OCI-LY7 (cell line): ENCODE data around the gene NCOA5. TPM values are rescaled to one million over a fixed set of nuclear protein-coding genes. Genes with fewer than 3 reads are reported as not detected.
A peak's percentile ranks its signal among the peaks of the same experiment; 100 is the strongest.

Experiments
- BruUV-seq: library from RNA; stranded (reverse); fragments of 400-500 nt; replicated peaks from 2 replicates; lab custom pipeline; 2021; lab: Mats Ljungman, UMichigan
- CTCF ChIA-PET: fragments of 300-600 bp; sonication (Branson Sonifier 250); formaldehyde crosslinking; loops from one replicate; lab custom pipeline; 2022; ENCODE audit warnings: antibody characterized with exemption; ENCODE audit not compliant: unreplicated experiment; lab: Charles Lee
- POLR2A ChIA-PET: fragments of 300-600 bp; sonication (Branson Sonifier 250); formaldehyde crosslinking; loops from one replicate; lab custom pipeline; 2022; ENCODE audit warnings: antibody characterized with exemption; lab: Charles Lee
- DNase-seq: peaks from one replicate; pipeline ENCODE4 v3.0.0-alpha.2; 2015; ENCODE audit warnings: low spot score
- H2AFZ ChIP-seq: fragments of 200-600 bp; sonication (generic), shearing (Covaris generic); 2 replicates; pipeline ENCODE4 v1.6.1; 2014; ENCODE audit warnings: mild to moderate bottlenecking, antibody characterized with exemption, low read length, moderate library complexity
- H3K27ac ChIP-seq: fragments of 200-600 bp; sonication (generic); 2 replicates; pipeline ENCODE4 v1.5.1; 2014; ENCODE audit warnings: mixed run types, low read depth, mild to moderate bottlenecking, moderate library complexity, low read length, inconsistent platforms; ENCODE audit not compliant: poor library complexity, severe bottlenecking
- H3K36me3 ChIP-seq: fragments of 200-600 bp; sonication (generic); 2 replicates; pipeline ENCODE4 v1.6.1; 2014; ENCODE audit warnings: mild to moderate bottlenecking, antibody characterized with exemption, low read length, moderate library complexity, mixed read lengths; ENCODE audit not compliant: insufficient read depth
- H3K4me1 ChIP-seq: fragments of 200-600 bp; sonication (generic); 2 replicates; pipeline ENCODE4 v1.5.1; 2014; ENCODE audit warnings: mild to moderate bottlenecking, low read length; ENCODE audit not compliant: insufficient read depth, poor library complexity, severe bottlenecking
- H3K4me2 ChIP-seq: fragments of 200-600 bp; sonication (generic); 2 replicates; pipeline ENCODE4 v1.6.1; 2014; ENCODE audit warnings: mild to moderate bottlenecking, low read length
- H3K4me3 ChIP-seq: fragments of 200-600 bp; sonication (generic); 2 replicates; pipeline ENCODE4 v1.5.1; 2014; ENCODE audit warnings: mild to moderate bottlenecking, low read depth, low read length; ENCODE audit not compliant: poor library complexity, severe bottlenecking
- H3K79me2 ChIP-seq: fragments of 200-600 bp; sonication (generic); 2 replicates; pipeline ENCODE4 v1.6.1; 2016; ENCODE audit warnings: low read depth, mild to moderate bottlenecking, low read length, moderate library complexity, mixed read lengths; ENCODE audit not compliant: insufficient read depth
- H3K9me2 ChIP-seq: fragments of 200-600 bp; sonication (generic); 2 replicates; pipeline ENCODE4 v1.6.1; 2016; ENCODE audit warnings: mild to moderate bottlenecking, low read length, mixed read lengths; ENCODE audit not compliant: insufficient read depth
- H3K9me3 ChIP-seq: fragments of 200-600 bp; sonication (generic); 2 replicates; pipeline ENCODE4 v1.6.1; 2014; ENCODE audit warnings: mild to moderate bottlenecking, mixed run types, low read length, mixed read lengths
- H4K20me1 ChIP-seq: fragments of 200-600 bp; sonication (generic); 2 replicates; pipeline ENCODE4 v1.6.1; 2014; ENCODE audit warnings: mild to moderate bottlenecking, antibody characterized with exemption, low read length, moderate library complexity, mixed read lengths; ENCODE audit not compliant: insufficient read depth
- CTCF ChIP-seq: fragments of 200-600 bp; sonication (generic); conservative IDR thresholded peaks from 2 replicates; pipeline ENCODE4 v1.5.1; 2014; ENCODE audit warnings: mild to moderate bottlenecking, antibody characterized with exemption, low read length, moderate library complexity, mixed read lengths
- EZH2phosphoT487 ChIP-seq: fragments of 200-600 bp; sonication (generic); IDR thresholded peaks from 2 replicates; pipeline ENCODE4 v1.6.1; 2018; ENCODE audit warnings: low read depth, borderline replicate concordance, mild to moderate bottlenecking, mixed run types, antibody characterized with exemption, low read length, moderate library complexity, mixed read lengths
- intact Hi-C: fragments of 100-400 bp; cut with micrococcal nuclease; formaldehyde crosslinking; loops from one replicate; pipeline ENCODE4 v1.10.0; 2022; ENCODE audit not compliant: unreplicated experiment
- total RNA-seq, 2 experiments: library from RNA; depleted of rRNA in 1 of 2; stranded (reverse); fragments of >200 nt in 1 of 2; shearing (Covaris generic) in 1 of 2; gene quantifications; 2 replicates each; pipeline ENCODE4 v1.2.3, GENCODE V29; 2014 to 2022

The NCOA5 gene
- total RNA-seq, 2 experiments from 2014 or later = 23.4 to 33.7 TPM

- TF ChIP-seq EZH2phosphoT487 (no peak), CTCF (no peak; the same call in 1 of the 2 replicates)
- intact Hi-C loops = no loop called here
- no peaks in the 10 kb centered on the region for H3K9me3 ChIP-seq
- H3K4me3 ChIP-seq = no peak overlapping the region
- peak overlapping the region; percentile 56 for H3K27ac ChIP-seq
- H3K9me2 ChIP-seq = no peaks in the 10 kb centered on the region
- peak overlapping the region; percentile 55 for H3K4me2 ChIP-seq
- H3K4me1 ChIP-seq = peaks cover 23% of the 10 kb centered on the region
- ChIA-PET POLR2A (interaction anchor here (0.6 kb wide), 1 partner anchor 38 kb away, joined by 3 read pairs; no protein-coding TSS in a partner anchor), CTCF (no interaction called here)
- H3K36me3 ChIP-seq = peaks cover 56% of the 10 kb centered on the region
- peak; percentile 82 for DNase-seq
- BruUV-seq = no TSS peak
- H2AFZ ChIP-seq = no peak overlapping the region
- H3K79me2 ChIP-seq = no peaks in the 10 kb centered on the region
- H4K20me1 ChIP-seq = no peaks in the 10 kb centered on the region; the same call in 1 of the 2 replicates
These were observed 29.4 kb downstream of the NCOA5 start for GRCh38 chr20:46060301-46060881.

- Histone ChIP-seq H4K20me1 (no peaks in the 10 kb centered on the region; the same call in 1 of the 2 replicates), H3K4me2 (no peak overlapping the region), H3K79me2 (no peaks in the 10 kb centered on the region), H3K27ac (no peak overlapping the region), H3K9me2 (no peaks in the 10 kb centered on the region), H3K4me1 (peaks cover 23% of the 10 kb centered on the region), H3K9me3 (no peaks in the 10 kb centered on the region), H3K4me3 (no peak overlapping the region), H2AFZ (no peak overlapping the region), H3K36me3 (peaks cover 40% of the 10 kb centered on the region)
- BruUV-seq = no TSS peak
- TF ChIP-seq CTCF (no peak), EZH2phosphoT487 (no peak)
- no peak for DNase-seq
- CTCF ChIA-PET = no interaction called here
- intact Hi-C loops = no loop called here
- POLR2A ChIA-PET = no interaction called here
These were observed 31.0 kb downstream of the NCOA5 start for GRCh38 chr20:46058599-46059281.
